Measurements from ENCODE around the gene ACTR3.
"Not testable (repeated sequence)": the region's sequence is repeated elsewhere in the genome, so short reads cannot be mapped to it uniquely, and the experiment has no call there.

Gene ACTR3

GRCh38 chr2:113845261-113845660, 44.6 kb upstream of the ACTR3 start:
- Histone ChIP-seq H3K4me1 (ENCODE audit: insufficient read depth, low read length, poor library complexity, severe bottlenecking) (no peaks in the 10 kb centered on the region), H3F3A (ENCODE audit: low read depth) (no peaks in the 10 kb centered on the region), H3K9ac (ENCODE audit: low read depth, low read length, poor library complexity, severe bottlenecking) (no peak overlapping the region), H3K79me2 (ENCODE audit: insufficient read depth, low read length) (no peaks in the 10 kb centered on the region), H3K27me3 (ENCODE audit: insufficient read depth, low read length, poor library complexity, severe bottlenecking) (no peaks in the 10 kb centered on the region), H3K4me3 (ENCODE audit: low read length, poor library complexity, severe bottlenecking) (no peak overlapping the region), H3K36me3 (ENCODE audit: insufficient read depth, low read length) (no peaks in the 10 kb centered on the region), H3K9me2 (replicated peaks; ENCODE audit: low read depth, low read length) (no peaks in the 10 kb centered on the region), H4K20me1 (ENCODE audit: insufficient read depth, low read length, poor library complexity, severe bottlenecking) (no peaks in the 10 kb centered on the region), H3K9me3 (ENCODE audit: insufficient read depth, low read depth, low read length) (no peaks in the 10 kb centered on the region; the same call in 1 of the 2 replicates), H3K4me2 (ENCODE audit: low read depth, low read length, poor library complexity, severe bottlenecking) (no peak overlapping the region), H2AFZ (ENCODE audit: low read length) (no peak overlapping the region)
- TF ChIP-seq CTCF (conservative IDR thresholded peaks at IDR 0.05; ENCODE audit: low read length) = no peak
- no peak for TF ChIP-seq EZH2phosphoT487 (IDR thresholded peaks at IDR 0.05; ENCODE audit: borderline replicate concordance)

GRCh38 chr2:113845796-113846195, 44.1 kb upstream of the ACTR3 start:
- not testable (repeated sequence) for H3K79me2 ChIP-seq (ENCODE audit: insufficient read depth, low read length); H3K27me3 ChIP-seq (ENCODE audit: insufficient read depth, low read length, poor library complexity, severe bottlenecking); H3K4me1 ChIP-seq (ENCODE audit: insufficient read depth, low read length, poor library complexity, severe bottlenecking); H3K4me3 ChIP-seq (ENCODE audit: low read length, poor library complexity, severe bottlenecking); H3K4me2 ChIP-seq (ENCODE audit: low read depth, low read length, poor library complexity, severe bottlenecking); H3K36me3 ChIP-seq (ENCODE audit: insufficient read depth, low read length); H3K9me2 ChIP-seq (replicated peaks; ENCODE audit: low read depth, low read length); H3F3A ChIP-seq (ENCODE audit: low read depth); H3K9ac ChIP-seq (ENCODE audit: low read depth, low read length, poor library complexity, severe bottlenecking); H3K9me3 ChIP-seq (ENCODE audit: insufficient read depth, low read depth, low read length); H2AFZ ChIP-seq (ENCODE audit: low read length); H4K20me1 ChIP-seq (ENCODE audit: insufficient read depth, low read length, poor library complexity, severe bottlenecking)

- no peaks in the 10 kb centered on the region for H3K79me2 ChIP-seq (ENCODE audit: insufficient read depth, low read length)
- TF ChIP-seq EZH2phosphoT487 (IDR thresholded peaks at IDR 0.05; ENCODE audit: borderline replicate concordance) = no peak
- TF ChIP-seq CTCF (conservative IDR thresholded peaks at IDR 0.05; ENCODE audit: low read length) = no peak
- H3K9me2 ChIP-seq (replicated peaks; ENCODE audit: low read depth, low read length) = no peaks in the 10 kb centered on the region
- no peak overlapping the region for H3K9ac ChIP-seq (ENCODE audit: low read depth, low read length, poor library complexity, severe bottlenecking)
- H3F3A ChIP-seq (ENCODE audit: low read depth) = no peaks in the 10 kb centered on the region
- no peaks in the 10 kb centered on the region for H3K27me3 ChIP-seq (ENCODE audit: insufficient read depth, low read length, poor library complexity, severe bottlenecking)
- H3K9me3 ChIP-seq (ENCODE audit: insufficient read depth, low read depth, low read length) = no peaks in the 10 kb centered on the region; the same call in 1 of the 2 replicates
- H4K20me1 ChIP-seq (ENCODE audit: insufficient read depth, low read length, poor library complexity, severe bottlenecking) = no peaks in the 10 kb centered on the region
- no peak overlapping the region for H3K4me2 ChIP-seq (ENCODE audit: low read depth, low read length, poor library complexity, severe bottlenecking)
- no peaks in the 10 kb centered on the region for H3K4me1 ChIP-seq (ENCODE audit: insufficient read depth, low read length, poor library complexity, severe bottlenecking)
- no peaks in the 10 kb centered on the region for H3K36me3 ChIP-seq (ENCODE audit: insufficient read depth, low read length)
- no peak overlapping the region for H3K4me3 ChIP-seq (ENCODE audit: low read length, poor library complexity, severe bottlenecking)
- H2AFZ ChIP-seq (ENCODE audit: low read length) = no peak overlapping the region
These were observed 43.5 kb upstream of the ACTR3 start for GRCh38 chr2:113846429-113846828.

- H3K4me2 ChIP-seq (ENCODE audit: low read depth, low read length, poor library complexity, severe bottlenecking) = no peak overlapping the region
These were observed 42.7 kb upstream of the ACTR3 start for GRCh38 chr2:113847144-113847543.

More at GRCh38 chr2:113847144-113847543, 42.7 kb upstream of the ACTR3 start:
- Histone ChIP-seq H4K20me1 (ENCODE audit: insufficient read depth, low read length, poor library complexity, severe bottlenecking) (no peaks in the 10 kb centered on the region), H3K9me2 (replicated peaks; ENCODE audit: low read depth, low read length) (no peaks in the 10 kb centered on the region), H3K9me3 (ENCODE audit: insufficient read depth, low read depth, low read length) (no peaks in the 10 kb centered on the region; the same call in 1 of the 2 replicates), H3F3A (ENCODE audit: low read depth) (no peaks in the 10 kb centered on the region), H3K36me3 (ENCODE audit: insufficient read depth, low read length) (no peaks in the 10 kb centered on the region), H3K9ac (ENCODE audit: low read depth, low read length, poor library complexity, severe bottlenecking) (no peak overlapping the region), H3K4me3 (ENCODE audit: low read length, poor library complexity, severe bottlenecking) (no peak overlapping the region), H3K79me2 (ENCODE audit: insufficient read depth, low read length) (no peaks in the 10 kb centered on the region), H3K27me3 (ENCODE audit: insufficient read depth, low read length, poor library complexity, severe bottlenecking) (no peaks in the 10 kb centered on the region), H3K4me1 (ENCODE audit: insufficient read depth, low read length, poor library complexity, severe bottlenecking) (no peaks in the 10 kb centered on the region), H2AFZ (ENCODE audit: low read length) (no peak overlapping the region)
- TF ChIP-seq EZH2phosphoT487 (IDR thresholded peaks at IDR 0.05; ENCODE audit: borderline replicate concordance) (no peak), CTCF (conservative IDR thresholded peaks at IDR 0.05; ENCODE audit: low read length) (no peak)

All from Loucy (cell line).